ENCODE results near the gene PLA2G15.
A peak's percentile ranks its signal among the peaks of the same experiment; 100 is the strongest.

The PLA2G15 gene

GRCh38 chr16:68236137-68236825 is 8.9 kb upstream of the PLA2G15 start:
- no peaks in the 10 kb centered on the region for H3K9me3 ChIP-seq
- DNase-seq (ENCODE audit: low spot score in 2 of 2): no peak
- H3K36me3 ChIP-seq (replicated peaks): no peaks in the 10 kb centered on the region
- no peak overlapping the region for H3K4me3 ChIP-seq
- peaks cover 15% of the 10 kb centered on the region for H3K4me1 ChIP-seq
- in situ Hi-C loops (cut with MboI; ENCODE audit: low sequenced_read_pairs): no loop called here
- no peaks in the 10 kb centered on the region for H3K27me3 ChIP-seq (ENCODE audit: low read depth)

- peaks cover 17% of the 10 kb centered on the region for H3K4me1 ChIP-seq
- in situ Hi-C loops (cut with MboI; ENCODE audit: low sequenced_read_pairs): no loop called here
- H3K27me3 ChIP-seq (ENCODE audit: low read depth): no peaks in the 10 kb centered on the region
- no peaks in the 10 kb centered on the region for H3K9me3 ChIP-seq
- no peaks in the 10 kb centered on the region for H3K36me3 ChIP-seq (replicated peaks)
- H3K4me3 ChIP-seq: peak overlapping the region; percentile 42
- DNase-seq (ENCODE audit: low spot score in 2 of 2): no peak
These were observed 8.3 kb upstream of the PLA2G15 start for GRCh38 chr16:68236826-68237242.

- H3K9me3 ChIP-seq: no peaks in the 10 kb centered on the region
- H3K27me3 ChIP-seq (ENCODE audit: low read depth): no peaks in the 10 kb centered on the region
- H3K36me3 ChIP-seq (replicated peaks): no peaks in the 10 kb centered on the region
- in situ Hi-C loops (cut with MboI; ENCODE audit: low sequenced_read_pairs): no loop called here
- H3K4me3 ChIP-seq: peak overlapping the region; percentile 42
- H3K4me1 ChIP-seq: peaks cover 23% of the 10 kb centered on the region
- DNase-seq (ENCODE audit: low spot score in 2 of 2): peak; percentile 98 to 99
These were observed 7.7 kb upstream of the PLA2G15 start for GRCh38 chr16:68237243-68238028.

- Histone ChIP-seq H3K4me1 (peaks cover 24% of the 10 kb centered on the region), H3K27me3 (ENCODE audit: low read depth) (no peaks in the 10 kb centered on the region), H3K4me3 (peak overlapping the region; percentile 42), H3K36me3 (replicated peaks) (no peaks in the 10 kb centered on the region), H3K9me3 (no peaks in the 10 kb centered on the region)
- in situ Hi-C loops (cut with MboI; ENCODE audit: low sequenced_read_pairs): no loop called here
- DNase-seq (ENCODE audit: low spot score in 2 of 2): no peak
These were observed 7.2 kb upstream of the PLA2G15 start for GRCh38 chr16:68238029-68238345.

GRCh38 chr16:68242085-68242484 is 3.1 kb upstream of the PLA2G15 start:
- peaks cover 29% of the 10 kb centered on the region for H3K4me1 ChIP-seq
- DNase-seq (ENCODE audit: low spot score in 2 of 2): peak; percentile 58 to 60
- no peaks in the 10 kb centered on the region for H3K27me3 ChIP-seq (ENCODE audit: low read depth)

GRCh38 chr16:68242926-68243858 is 2.0 kb upstream of the PLA2G15 start:
- Histone ChIP-seq H3K4me1 (peaks cover 24% of the 10 kb centered on the region), H3K36me3 (replicated peaks) (no peaks in the 10 kb centered on the region), H3K27me3 (ENCODE audit: low read depth) (no peaks in the 10 kb centered on the region), H3K9me3 (no peaks in the 10 kb centered on the region), H3K4me3 (no peak overlapping the region)
- no peak for DNase-seq (ENCODE audit: low spot score in 2 of 2)
- in situ Hi-C loops (cut with MboI; ENCODE audit: low sequenced_read_pairs): no loop called here

More at GRCh38 chr16:68242085-68242484, 3.1 kb upstream of the PLA2G15 start:
- H3K36me3 ChIP-seq (replicated peaks): no peaks in the 10 kb centered on the region
- H3K9me3 ChIP-seq: no peaks in the 10 kb centered on the region
- no peak overlapping the region for H3K4me3 ChIP-seq
- in situ Hi-C loops (cut with MboI; ENCODE audit: low sequenced_read_pairs): no loop called here

GRCh38 chr16:68244481-68244902 is 681 bp upstream of the PLA2G15 start:
- Histone ChIP-seq H3K4me3 (peak overlapping the region; percentile 84), H3K4me1 (peaks cover 24% of the 10 kb centered on the region), H3K36me3 (replicated peaks) (no peaks in the 10 kb centered on the region), H3K27me3 (ENCODE audit: low read depth) (no peaks in the 10 kb centered on the region), H3K9me3 (no peaks in the 10 kb centered on the region)
- in situ Hi-C loops (cut with MboI; ENCODE audit: low sequenced_read_pairs): no loop called here
- no peak for DNase-seq (ENCODE audit: low spot score in 2 of 2)

- no peak for DNase-seq (ENCODE audit: low spot score in 2 of 2)
- Histone ChIP-seq H3K27me3 (ENCODE audit: low read depth) (no peaks in the 10 kb centered on the region), H3K36me3 (replicated peaks) (no peaks in the 10 kb centered on the region), H3K4me3 (peak overlapping the region; percentile 84; the same call in 1 of the 2 replicates), H3K9me3 (no peaks in the 10 kb centered on the region), H3K4me1 (peaks cover 19% of the 10 kb centered on the region)
- in situ Hi-C loops (cut with MboI; ENCODE audit: low sequenced_read_pairs): no loop called here
These were observed 948 bp downstream of the PLA2G15 start for GRCh38 chr16:68246121-68246520.

GRCh38 chr16:68246666-68247065 is 1.5 kb downstream of the PLA2G15 start:
- no peak for DNase-seq (ENCODE audit: low spot score in 2 of 2)
- H3K9me3 ChIP-seq: no peaks in the 10 kb centered on the region
- H3K27me3 ChIP-seq (ENCODE audit: low read depth): no peaks in the 10 kb centered on the region
- peaks cover 19% of the 10 kb centered on the region for H3K4me1 ChIP-seq
- no peak overlapping the region for H3K4me3 ChIP-seq
- in situ Hi-C loops (cut with MboI; ENCODE audit: low sequenced_read_pairs): no loop called here
- no peaks in the 10 kb centered on the region for H3K36me3 ChIP-seq (replicated peaks)

GRCh38 chr16:68247400-68247799 is 2.2 kb downstream of the PLA2G15 start:
- no peaks in the 10 kb centered on the region for H3K9me3 ChIP-seq
- no peaks in the 10 kb centered on the region for H3K27me3 ChIP-seq (ENCODE audit: low read depth)
- DNase-seq (ENCODE audit: low spot score in 2 of 2): no peak
- no peaks in the 10 kb centered on the region for H3K36me3 ChIP-seq (replicated peaks)
- in situ Hi-C loops (cut with MboI; ENCODE audit: low sequenced_read_pairs): no loop called here
- no peak overlapping the region for H3K4me3 ChIP-seq
- H3K4me1 ChIP-seq: peaks cover 11% of the 10 kb centered on the region

- Histone ChIP-seq H3K9me3 (no peaks in the 10 kb centered on the region), H3K4me3 (no peak overlapping the region), H3K36me3 (replicated peaks) (no peaks in the 10 kb centered on the region; the same call in 1 of the 2 replicates), H3K4me1 (peaks cover 10% of the 10 kb centered on the region), H3K27me3 (ENCODE audit: low read depth) (no peaks in the 10 kb centered on the region)
- DNase-seq (ENCODE audit: low spot score in 2 of 2): no peak
- in situ Hi-C loops (cut with MboI; ENCODE audit: low sequenced_read_pairs): no loop called here
These were observed 2.8 kb downstream of the PLA2G15 start for GRCh38 chr16:68247932-68248331.

GRCh38 chr16:68249371-68249770 is 4.2 kb downstream of the PLA2G15 start:
- DNase-seq (ENCODE audit: low spot score in 2 of 2): no peak
- Histone ChIP-seq H3K4me3 (no peak overlapping the region), H3K36me3 (replicated peaks) (no peaks in the 10 kb centered on the region; the same call in 1 of the 2 replicates), H3K27me3 (ENCODE audit: low read depth) (no peaks in the 10 kb centered on the region), H3K4me1 (peaks cover 7% of the 10 kb centered on the region), H3K9me3 (no peaks in the 10 kb centered on the region)
- in situ Hi-C loops (cut with MboI; ENCODE audit: low sequenced_read_pairs): no loop called here

GRCh38 chr16:68250951-68251350 is 5.8 kb downstream of the PLA2G15 start:
- in situ Hi-C loops (cut with MboI; ENCODE audit: low sequenced_read_pairs): no loop called here
- Histone ChIP-seq H3K4me1 (peaks cover 3% of the 10 kb centered on the region), H3K4me3 (no peak overlapping the region), H3K36me3 (replicated peaks) (peaks cover 3% of the 10 kb centered on the region), H3K9me3 (no peaks in the 10 kb centered on the region), H3K27me3 (ENCODE audit: low read depth) (no peaks in the 10 kb centered on the region)
- DNase-seq (ENCODE audit: low spot score in 2 of 2): no peak
